Muscle of back (tissue), 11 donors: ENCODE results near the gene PTPN6. TPM values are rescaled to one million over a fixed set of nuclear protein-coding genes. Genes with fewer than 3 reads are reported as not detected.

ENCODE experiments used
- DNase-seq, 3 donors: peaks; one replicate each; pipeline versions ENCODE4 v3.0.0 to v3.0.0-alpha.2; 2013
- polyA plus RNA-seq, 10 donors: library from polyadenylated mRNA; unstranded; fragments of 120-200 nt; gene quantifications; one replicate each; pipeline ENCODE4 v1.2.1, GENCODE V29; 2013; ENCODE audit not compliant: insufficient read length in 10 of 10

PTPN6 gene
- polyA plus RNA-seq, 10 donors: 4.3 to 10.6 (median 6.6) TPM

DNA sequence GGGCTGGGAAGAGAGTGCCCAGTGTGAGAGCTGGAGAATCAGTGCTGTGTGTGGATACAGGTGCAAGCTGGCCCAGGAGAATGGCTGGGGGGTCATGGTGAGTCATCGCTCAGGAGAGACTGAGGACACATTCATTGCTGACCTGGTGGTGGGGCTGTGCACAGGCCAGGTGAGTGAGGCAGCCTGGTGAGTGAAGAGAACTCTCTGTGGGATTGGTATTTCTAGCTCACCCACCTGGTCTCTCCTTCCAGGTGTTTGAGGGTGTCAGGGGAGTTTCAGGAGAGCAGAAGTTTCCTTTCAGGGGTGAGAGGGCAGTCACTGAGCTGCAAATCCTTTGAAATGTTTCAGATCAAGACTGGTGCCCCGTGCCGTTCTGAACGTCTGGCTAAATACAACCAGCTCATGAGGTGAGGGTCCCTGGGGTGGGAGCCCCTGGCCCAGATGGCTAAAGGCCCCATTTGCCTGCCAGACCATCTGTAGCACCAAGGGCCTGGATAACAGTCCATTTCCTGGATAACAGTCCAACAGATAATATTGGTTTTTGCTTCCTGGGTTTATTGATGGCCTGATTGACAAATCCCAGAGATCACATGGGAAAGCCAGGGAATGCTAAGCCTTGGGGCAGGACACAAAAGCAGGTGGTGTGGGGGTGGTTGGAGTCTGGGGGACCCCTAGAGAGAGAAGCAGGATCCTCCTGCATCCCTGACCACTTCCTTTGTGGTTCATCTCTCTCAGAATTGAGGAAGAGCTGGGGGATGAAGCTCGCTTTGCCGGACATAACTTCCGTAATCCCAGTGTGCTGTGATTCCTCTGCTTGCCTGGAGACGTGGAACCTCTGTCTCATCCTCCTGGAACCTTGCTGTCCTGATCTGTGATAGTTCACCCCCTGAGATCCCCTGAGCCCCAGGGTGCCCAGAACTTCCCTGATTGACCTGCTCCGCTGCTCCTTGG is 28.9 kb upstream of the PTPN6 start:
- DNase-seq: no peak

DNA sequence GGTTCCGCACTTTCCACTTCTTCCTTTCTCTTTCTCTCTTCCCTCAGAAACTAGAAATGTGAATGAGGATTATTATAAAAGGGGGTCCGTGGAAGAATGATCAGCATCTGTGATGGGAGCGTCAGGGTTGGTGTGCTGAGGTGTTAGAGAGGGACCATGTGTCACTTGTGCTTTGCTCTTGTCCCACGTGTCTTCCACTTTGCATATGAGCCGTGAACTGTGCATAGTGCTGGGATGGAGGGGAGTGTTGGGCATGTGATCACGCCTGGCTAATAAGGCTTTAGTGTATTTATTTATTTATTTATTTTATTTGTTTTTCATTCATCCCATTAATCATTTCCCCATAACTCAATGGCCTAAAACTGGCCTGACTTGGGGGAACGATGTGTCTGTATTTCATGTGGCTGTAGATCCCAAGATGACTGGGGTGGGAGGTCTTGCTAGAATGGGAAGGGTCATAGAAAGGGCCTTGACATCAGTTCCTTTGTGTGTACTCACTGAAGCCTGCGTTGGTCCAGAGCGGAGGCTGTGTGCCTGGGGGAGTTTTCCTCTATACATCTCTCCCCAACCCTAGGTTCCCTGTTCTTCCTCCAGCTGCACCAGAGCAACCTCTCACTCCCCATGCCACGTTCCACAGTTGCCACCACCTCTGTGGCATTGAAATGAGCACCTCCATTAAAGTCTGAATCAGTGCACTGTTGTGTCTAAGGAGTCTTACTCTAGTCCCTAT is 28.0 kb upstream of the PTPN6 start:
- DNase-seq: no peak

DNA sequence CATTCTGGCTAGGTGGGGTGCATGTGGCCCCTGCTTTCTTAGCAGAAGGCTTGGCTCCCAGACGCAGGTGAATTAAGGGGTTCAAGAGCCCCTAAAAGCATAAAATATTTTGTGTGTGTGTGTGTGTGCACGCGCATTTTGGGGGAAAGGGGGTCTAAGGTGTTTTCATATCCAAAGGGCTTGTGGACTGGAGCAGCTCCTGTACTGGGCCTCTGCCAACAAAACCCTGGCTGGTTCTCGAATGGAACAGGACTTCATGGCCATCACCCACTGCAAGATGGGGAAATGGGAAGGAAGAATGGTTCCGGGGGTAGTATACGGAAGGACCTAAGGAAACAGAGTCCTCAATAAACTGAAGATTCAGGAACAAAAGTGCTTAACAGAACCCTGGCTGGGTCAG is 27.3 kb upstream of the PTPN6 start:
- DNase-seq: no peak

DNA sequence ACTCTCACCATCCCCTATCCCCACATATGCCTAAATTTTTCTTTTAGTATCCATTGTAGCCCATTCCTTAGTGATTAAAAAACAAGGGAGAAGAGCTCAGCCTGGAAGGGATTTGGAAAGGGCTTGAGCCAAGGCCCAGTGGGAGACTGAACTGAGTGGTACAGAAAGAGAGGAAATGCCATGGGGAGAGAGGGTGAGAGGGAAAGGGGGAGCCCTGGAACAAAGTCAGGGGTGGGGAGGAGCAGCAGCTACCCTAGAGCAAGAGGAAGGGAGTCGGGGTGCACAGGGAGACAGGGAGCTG is 26.0 kb upstream of the PTPN6 start:
- no peak for DNase-seq

DNA sequence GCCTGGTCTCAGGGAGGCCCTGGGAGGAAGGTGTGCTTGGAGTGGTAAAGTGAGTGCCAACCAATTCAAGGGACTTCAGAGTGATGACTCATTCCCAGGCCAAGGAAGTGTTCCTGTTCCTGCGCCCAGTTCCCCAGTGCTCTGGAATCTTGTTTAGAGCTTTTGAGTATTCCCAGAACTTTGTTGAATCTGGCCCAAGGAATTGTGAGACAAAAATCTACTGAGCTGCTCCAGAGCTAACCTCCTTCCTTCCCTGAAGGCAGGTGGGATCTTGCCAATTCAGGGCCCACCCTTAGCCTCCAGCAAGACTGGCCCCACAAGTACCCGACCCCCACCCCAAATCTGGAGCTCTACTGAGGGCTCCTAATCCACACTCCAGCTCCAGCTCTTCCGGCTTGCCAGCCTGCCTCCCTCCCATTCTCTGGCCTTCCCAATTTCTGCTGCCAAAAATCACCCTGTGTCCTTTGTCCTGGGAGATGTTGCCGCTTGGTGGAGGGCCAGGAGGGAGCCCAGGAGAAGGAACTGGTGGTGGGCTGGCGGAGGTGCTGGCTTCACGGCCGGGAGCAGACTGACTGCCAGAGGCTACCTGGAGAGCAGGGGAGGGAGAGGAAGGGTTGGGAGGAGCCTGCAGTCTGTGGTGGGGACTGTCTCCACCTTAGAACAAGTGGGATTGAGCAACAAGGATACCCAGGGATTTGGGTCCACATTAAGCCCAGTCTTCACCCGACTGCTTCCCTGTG is 25.4 kb upstream of the PTPN6 start:
- peak; percentile 79 to 94 (median 81) for DNase-seq

DNA sequence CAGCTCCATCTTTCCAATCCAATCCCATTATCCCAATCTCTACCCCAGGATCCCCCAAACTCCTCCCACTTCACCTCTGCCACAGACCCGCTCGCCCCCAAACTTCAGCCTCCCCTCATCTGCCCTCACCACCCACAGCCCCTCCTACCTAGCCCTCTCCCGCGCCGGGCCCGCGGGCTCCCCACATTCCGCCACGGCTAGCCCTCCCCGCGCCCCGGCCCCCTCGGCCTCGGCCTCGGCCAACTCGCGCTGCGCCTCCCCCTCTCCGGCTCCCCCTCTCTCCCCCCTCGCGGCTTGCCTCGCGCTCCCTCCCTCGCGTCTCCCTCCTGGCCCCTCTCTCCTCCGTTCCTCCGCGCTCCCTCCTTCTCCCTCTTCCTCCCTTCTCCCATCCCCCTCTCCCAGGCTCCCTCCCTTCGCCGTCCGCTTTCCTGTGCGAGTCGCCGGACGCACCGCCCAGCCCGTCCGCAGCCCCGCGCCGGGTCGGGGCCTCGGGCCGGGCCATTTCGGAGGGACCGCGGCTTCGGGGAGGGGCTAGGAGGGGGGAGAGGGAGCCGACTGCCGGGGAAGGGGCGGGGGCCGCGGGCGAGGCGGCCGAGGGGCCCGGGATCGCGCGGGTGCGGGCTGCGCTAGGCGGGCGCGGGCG is 23.7 kb upstream of the PTPN6 start, which contains the start of gene ATN1:
TSS of gene ATN1 (plus strand) at position 581 of the 643 bp plus-strand sequence. CDS start 6,043 bp downstream, outside the sequence.
- peak; percentile 86 to 97 (median 92) for DNase-seq

DNA sequence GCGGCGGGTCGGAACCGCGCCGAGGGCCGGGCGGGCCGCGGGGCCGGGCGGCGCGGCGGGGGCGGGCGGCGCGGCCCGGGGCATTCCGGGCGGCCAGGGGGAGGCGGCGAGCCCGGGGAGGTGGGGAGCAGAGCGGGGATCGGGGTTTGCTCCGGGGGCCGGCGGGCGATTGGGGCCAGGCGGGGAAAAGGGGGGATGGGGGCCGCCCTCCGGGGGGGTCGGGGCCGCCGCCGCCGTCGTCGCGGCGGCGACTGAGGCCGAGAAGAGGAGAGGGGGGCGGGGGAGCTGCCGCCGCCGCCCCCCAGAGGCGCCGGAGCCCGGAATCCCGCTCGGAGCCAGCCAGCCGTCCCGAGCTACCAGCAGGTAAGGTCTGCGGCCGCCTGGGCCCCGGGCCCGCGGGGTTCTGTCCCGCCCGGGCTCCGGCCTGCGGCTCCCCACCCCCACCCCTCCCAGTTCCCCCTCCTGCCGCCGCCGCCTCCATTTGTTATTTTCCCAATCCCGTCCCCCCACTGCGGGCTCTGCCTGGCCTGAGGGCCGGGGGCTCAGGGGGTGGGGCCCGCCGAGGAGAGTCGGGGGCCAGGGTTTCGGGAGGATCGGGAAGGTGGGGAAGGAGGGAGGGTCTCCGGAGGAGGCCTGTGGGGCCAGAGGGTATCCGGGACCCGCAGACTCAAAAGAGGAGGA is 23.0 kb upstream of the PTPN6 start:
- DNase-seq: peak in 1 of 3 donors; percentile 62

DNA sequence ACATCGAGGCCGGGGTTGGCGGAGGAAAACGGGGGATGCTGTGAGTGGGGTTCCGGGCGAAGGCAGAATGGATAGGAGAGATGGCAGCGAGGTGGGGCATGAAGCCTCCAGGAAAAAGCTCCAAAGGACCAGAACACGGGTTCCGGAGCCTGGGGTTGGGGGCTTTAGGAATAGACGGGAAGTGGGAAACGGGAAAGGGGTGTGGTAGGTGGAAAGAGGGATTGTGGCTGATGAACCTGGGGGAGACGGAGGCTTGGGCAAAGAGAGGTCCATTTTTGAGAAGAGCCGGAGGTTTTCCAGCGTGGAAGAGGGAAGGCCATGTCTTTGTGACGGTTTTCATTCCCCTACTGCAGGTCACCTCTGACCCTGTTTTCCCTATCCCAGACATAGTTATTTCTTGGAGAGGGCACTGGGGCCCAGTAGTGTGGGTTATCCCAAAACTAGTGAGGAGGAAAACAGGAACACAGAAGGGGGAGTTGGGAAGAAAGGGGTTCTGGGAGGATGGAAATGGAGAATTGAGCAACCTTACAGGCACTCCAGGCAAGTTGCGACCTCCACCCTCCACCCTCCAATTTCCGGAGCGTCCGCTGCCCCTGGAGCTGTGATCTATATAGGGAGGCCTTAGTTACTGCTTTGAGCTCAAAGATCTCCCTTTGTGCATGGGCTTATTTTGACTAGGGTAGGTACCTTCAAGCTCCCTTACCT is 22.3 kb upstream of the PTPN6 start:
- DNase-seq: peak in 1 of 3 donors; percentile 47

DNA sequence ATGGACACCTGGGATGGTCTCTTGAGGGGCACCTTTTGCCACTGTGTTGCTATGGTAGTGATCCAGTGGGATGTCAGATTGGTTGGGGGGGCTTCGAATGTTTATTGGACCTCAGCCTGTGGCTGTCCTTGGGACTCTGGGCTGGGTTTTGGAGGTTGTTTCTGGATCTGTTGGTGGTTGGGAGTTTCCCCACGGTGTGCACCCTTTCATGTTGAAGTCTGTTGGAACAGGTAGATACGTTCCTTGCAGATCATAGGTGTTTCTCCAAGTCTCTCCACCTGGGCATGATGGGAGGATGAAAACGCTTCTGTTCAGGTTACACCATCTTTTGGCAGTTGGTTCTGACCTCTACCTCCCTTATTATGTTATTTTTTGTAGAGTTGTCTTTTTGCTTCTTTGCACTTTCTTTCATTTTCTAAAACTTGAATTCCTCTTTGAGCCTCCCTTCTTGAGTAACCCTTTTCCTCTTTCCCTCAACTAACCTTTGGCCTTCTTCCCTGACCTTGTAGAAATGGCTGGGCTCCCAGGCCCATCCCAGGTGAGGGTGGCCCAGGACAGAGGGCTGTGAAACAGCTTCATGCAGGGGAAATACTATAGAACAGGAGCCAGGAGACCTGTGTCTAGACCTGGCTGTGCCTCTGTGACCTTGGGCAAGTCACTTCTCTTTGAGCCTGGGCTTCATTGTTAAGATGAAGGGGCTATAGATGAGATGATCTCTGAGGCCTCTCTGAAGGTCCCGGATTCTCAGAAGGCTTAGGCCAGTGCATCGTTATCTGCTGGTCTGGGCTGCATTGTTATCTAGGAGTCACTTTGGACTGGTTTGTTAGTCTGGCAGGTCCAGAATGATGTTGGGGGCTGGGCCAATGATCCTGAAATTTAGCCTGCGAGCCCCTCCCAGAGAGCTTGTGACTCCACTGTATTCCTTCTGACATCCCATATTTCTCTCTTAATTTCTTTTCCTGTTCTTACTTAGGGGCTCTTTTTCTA is 21.4 kb upstream of the PTPN6 start:
- DNase-seq: peak in 1 of 3 donors; percentile 14

DNA sequence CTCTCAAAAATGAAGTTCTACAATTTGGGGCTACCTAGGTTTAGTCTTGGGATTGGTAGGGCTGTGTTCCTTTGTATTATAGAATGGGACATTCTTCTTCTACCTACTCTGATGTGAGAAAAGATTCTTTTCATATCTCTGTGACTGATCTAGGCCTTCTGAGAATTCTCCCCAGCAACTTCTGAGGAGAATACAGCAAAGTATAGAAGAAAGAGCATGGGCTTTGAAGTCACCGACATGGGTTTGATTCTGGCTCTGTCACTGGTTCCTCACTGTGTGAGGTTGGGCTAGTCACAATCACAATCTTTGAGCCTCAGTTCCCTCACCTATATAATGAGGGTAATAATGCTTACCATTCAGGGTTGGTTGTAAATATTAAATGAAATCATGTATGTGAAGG is 18.4 kb upstream of the PTPN6 start:
- DNase-seq: no peak

DNA sequence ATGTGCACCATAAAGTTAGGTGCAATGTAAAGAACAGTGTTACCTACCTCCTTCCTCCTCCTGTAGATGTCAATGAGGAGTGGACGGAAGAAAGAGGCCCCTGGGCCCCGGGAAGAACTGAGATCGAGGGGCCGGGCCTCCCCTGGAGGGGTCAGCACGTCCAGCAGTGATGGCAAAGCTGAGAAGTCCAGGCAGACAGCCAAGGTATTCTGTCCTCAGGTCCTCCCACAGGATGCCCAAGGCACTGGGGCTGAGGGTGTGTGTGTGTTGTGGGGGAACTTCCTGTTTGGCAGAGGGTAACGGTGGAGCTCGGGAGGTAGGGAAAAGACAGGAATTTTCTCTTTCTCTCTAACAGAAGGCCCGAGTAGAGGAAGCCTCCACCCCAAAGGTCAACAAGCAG is 17.0 kb upstream of the PTPN6 start:
- peak in 1 of 3 donors; percentile 48 for DNase-seq

DNA sequence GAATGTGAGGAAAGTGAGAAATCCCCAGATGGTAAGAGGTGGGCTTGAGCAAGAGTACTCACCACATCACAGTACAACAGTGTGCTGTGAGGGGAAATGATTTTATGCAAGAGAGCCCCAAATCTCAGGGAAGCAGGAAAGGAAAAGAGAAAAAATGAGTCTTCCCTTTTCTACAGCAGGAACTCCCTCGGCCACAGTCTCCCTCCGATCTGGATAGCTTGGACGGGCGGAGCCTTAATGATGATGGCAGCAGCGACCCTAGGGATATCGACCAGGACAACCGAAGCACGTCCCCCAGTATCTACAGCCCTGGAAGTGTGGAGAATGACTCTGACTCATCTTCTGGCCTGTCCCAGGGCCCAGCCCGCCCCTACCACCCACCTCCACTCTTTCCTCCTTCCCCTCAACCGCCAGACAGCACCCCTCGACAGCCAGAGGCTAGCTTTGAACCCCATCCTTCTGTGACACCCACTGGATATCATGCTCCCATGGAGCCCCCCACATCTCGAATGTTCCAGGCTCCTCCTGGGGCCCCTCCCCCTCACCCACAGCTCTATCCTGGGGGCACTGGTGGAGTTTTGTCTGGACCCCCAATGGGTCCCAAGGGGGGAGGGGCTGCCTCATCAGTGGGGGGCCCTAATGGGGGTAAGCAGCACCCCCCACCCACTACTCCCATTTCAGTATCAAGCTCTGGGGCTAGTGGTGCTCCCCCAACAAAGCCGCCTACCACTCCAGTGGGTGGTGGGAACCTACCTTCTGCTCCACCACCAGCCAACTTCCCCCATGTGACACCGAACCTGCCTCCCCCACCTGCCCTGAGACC is 15.6 kb upstream of the PTPN6 start:
- peak in 1 of 3 donors; percentile 63 for DNase-seq

DNA sequence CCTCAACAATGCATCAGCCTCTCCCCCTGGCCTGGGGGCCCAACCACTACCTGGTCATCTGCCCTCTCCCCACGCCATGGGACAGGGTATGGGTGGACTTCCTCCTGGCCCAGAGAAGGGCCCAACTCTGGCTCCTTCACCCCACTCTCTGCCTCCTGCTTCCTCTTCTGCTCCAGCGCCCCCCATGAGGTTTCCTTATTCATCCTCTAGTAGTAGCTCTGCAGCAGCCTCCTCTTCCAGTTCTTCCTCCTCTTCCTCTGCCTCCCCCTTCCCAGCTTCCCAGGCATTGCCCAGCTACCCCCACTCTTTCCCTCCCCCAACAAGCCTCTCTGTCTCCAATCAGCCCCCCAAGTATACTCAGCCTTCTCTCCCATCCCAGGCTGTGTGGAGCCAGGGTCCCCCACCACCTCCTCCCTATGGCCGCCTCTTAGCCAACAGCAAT is 14.9 kb upstream of the PTPN6 start:
- DNase-seq: no peak

DNA sequence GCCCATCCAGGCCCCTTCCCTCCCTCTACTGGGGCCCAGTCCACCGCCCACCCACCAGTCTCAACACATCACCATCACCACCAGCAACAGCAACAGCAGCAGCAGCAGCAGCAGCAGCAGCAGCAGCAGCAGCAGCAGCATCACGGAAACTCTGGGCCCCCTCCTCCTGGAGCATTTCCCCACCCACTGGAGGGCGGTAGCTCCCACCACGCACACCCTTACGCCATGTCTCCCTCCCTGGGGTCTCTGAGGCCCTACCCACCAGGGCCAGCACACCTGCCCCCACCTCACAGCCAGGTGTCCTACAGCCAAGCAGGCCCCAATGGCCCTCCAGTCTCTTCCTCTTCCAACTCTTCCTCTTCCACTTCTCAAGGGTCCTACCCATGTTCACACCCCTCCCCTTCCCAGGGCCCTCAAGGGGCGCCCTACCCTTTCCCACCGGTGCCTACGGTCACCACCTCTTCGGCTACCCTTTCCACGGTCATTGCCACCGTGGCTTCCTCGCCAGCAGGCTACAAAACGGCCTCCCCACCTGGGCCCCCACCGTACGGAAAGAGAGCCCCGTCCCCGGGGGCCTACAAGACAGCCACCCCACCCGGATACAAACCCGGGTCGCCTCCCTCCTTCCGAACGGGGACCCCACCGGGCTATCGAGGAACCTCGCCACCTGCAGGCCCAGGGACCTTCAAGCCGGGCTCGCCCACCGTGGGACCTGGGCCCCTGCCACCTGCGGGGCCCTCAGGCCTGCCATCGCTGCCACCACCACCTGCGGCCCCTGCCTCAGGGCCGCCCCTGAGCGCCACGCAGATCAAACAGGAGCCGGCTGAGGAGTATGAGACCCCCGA is 14.3 kb upstream of the PTPN6 start:
- DNase-seq: peak in 1 of 3 donors; percentile 81

DNA sequence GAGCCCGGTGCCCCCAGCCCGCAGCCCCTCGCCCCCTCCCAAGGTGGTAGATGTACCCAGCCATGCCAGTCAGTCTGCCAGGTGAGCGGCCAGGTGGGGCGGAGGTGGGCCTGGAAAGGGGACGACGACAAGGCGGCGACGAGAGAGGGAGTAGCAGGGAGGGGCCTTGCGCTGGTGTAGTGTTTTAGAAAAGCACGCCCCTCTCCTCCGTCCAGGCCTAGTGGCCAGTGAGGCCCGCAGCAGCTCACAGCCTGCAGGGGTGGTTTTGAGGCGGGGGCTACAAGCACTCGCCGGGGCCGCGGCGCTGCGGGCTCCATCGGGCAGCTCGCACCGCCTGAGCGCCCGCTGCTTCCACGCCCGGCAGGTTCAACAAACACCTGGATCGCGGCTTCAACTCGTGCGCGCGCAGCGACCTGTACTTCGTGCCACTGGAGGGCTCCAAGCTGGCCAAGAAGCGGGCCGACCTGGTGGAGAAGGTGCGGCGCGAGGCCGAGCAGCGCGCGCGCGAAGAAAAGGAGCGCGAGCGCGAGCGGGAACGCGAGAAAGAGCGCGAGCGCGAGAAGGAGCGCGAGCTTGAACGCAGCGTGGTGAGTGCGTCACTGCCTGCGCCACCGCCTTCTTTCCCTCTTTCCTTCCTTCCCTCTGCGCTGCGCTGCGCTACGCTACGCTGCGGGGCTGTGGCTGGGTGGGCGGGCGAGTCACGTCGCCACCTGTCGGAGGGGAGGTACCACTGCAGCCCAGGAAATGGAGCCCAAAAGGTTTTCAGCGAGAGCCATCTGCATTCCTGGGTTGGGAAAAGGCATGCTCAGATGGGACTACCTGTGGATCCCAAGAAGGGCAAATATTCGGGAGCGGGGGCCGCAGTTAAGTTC is 13.4 kb upstream of the PTPN6 start:
- DNase-seq: peak; percentile 93 to 98 (median 97)
